Measurements from ENCODE around the gene ZNF768. TPM values are rescaled to one million over a fixed set of nuclear protein-coding genes. Genes with fewer than 3 reads are reported as not detected.

Gene ZNF768
- total and polyA plus RNA-seq, 12 donors: 36.0 to 75.1 (median 45.9) TPM

- ATAC-seq (no peak), DNase-seq (no peak)
- Histone ChIP-seq H3K9me3 (no peaks in the 10 kb centered on the region), H3K27ac (peak overlapping the region in 8 of 10 donors; percentile 2 to 68 (median 40)), H3K27me3 (no peaks in the 10 kb centered on the region), H3K36me3 (peaks cover 0 to 40% (median 15%) of the 10 kb centered on the region in 9 donors), H3K4me3 (no peak overlapping the region), H3K4me1 (peaks cover 0 to 62% (median 33%) of the 10 kb centered on the region in 9 donors)
- intact Hi-C loops (cut with DNase I): loop anchor here in 1 of 10 donors (2.0 kb wide), 1 partner anchor 13 kb away; no protein-coding TSS in a partner anchor
- WGBS, 2 donors: 74% methylated on average over 3 of the region's 3 CpGs
- no peak for TF ChIP-seq CTCF (IDR thresholded peaks at IDR 0.05)
These were observed 25.4 kb upstream of the ZNF768 start for GRCh38 chr16:30551781-30552180.

GRCh38 chr16:30548416-30549253 is 22.3 kb upstream of the ZNF768 start:
- DNase-seq (no peak), ATAC-seq (peak in 5 of 8 donors; percentile 10 to 30 (median 15))
- intact Hi-C loops (cut with DNase I): no loop called here
- Histone ChIP-seq H3K27me3 (no peaks in the 10 kb centered on the region), H3K4me1 (peaks cover 0 to 45% (median 19%) of the 10 kb centered on the region in 9 donors), H3K36me3 (peaks cover 0 to 12% (median 0%) of the 10 kb centered on the region in 9 donors), H3K27ac (peak overlapping the region in 9 of 10 donors; percentile 26 to 74 (median 63)), H3K9me3 (no peaks in the 10 kb centered on the region), H3K4me3 (no peak overlapping the region)
- TF ChIP-seq CTCF (IDR thresholded peaks at IDR 0.05): no peak
- 61 to 65% methylated on average over 8 of the region's 8 CpGs for WGBS, 2 donors

GRCh38 chr16:30546115-30546514 is 19.7 kb upstream of the ZNF768 start:
- peak in 1 of 8 donors; percentile 10 for ATAC-seq

GRCh38 chr16:30543067-30543466 is 16.7 kb upstream of the ZNF768 start:
- DNase-seq: no peak
- ATAC-seq: no peak
- no peaks in the 10 kb centered on the region for H3K36me3 ChIP-seq
- no peaks in the 10 kb centered on the region for H3K9me3 ChIP-seq
- WGBS, 2 donors: 81 to 82% methylated on average over 5 of the region's 5 CpGs
- TF ChIP-seq CTCF (IDR thresholded peaks at IDR 0.05): no peak
- H3K4me3 ChIP-seq: no peak overlapping the region
- intact Hi-C loops (cut with DNase I): no loop called here
- H3K27ac ChIP-seq: no peak overlapping the region
- no peaks in the 10 kb centered on the region for H3K27me3 ChIP-seq
- H3K4me1 ChIP-seq: peaks cover 6 to 39% (median 30%) of the 10 kb centered on the region in 9 donors

More at GRCh38 chr16:30546115-30546514, 19.7 kb upstream of the ZNF768 start:
- no peaks in the 10 kb centered on the region for H3K36me3 ChIP-seq
- no peak for TF ChIP-seq CTCF (IDR thresholded peaks at IDR 0.05)
- DNase-seq: no peak
- no peak overlapping the region for H3K4me3 ChIP-seq
- H3K4me1 ChIP-seq: peaks cover under 1 to 36% (median 22%) of the 10 kb centered on the region in 9 donors
- no peaks in the 10 kb centered on the region for H3K27me3 ChIP-seq
- H3K9me3 ChIP-seq: no peaks in the 10 kb centered on the region
- intact Hi-C loops (cut with DNase I): no loop called here
- WGBS, 2 donors: 75 to 77% methylated on average over 8 of the region's 8 CpGs
- H3K27ac ChIP-seq: peak overlapping the region in 1 of 10 donors; percentile 3
